ENCODE measurements around the gene SERPINA9.
"Not testable (repeated sequence)": the region's sequence is repeated elsewhere in the genome, so short reads cannot be mapped to it uniquely, and the experiment has no call there.

SERPINA9 gene

DNA sequence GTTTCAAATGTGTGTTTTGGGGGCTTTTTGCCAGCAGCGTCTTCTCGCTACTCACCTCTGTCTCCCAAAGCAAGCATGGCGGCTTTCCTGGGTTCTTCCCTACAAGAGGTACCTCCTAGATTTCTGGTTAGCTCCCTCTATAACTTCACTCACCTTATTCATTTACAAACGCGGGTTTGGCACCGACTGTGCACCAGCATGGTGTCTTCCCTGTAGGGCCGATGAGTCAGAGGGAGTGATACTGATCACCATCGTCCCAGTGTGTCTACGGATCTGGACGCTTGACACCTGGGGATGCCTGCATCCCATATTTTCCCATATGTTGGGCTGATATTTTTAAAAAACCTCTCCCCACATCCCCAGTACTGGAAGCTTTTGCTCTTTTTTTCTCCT lies 41.2 kb upstream of the SERPINA9 start:
- H3K4me3 ChIP-seq (ENCODE audit: low read depth, low read length): no peak overlapping the region
- DNase-seq (ENCODE audit: low read depth): no peak
- TF ChIP-seq MYC (IDR thresholded peaks at IDR 0.05; ENCODE audit: low read depth, low read length) (no peak), POLR2A (IDR thresholded peaks at IDR 0.05; ENCODE audit: extremely low read depth, insufficient read length) (no peak)
- TF ChIP-seq, protein P1, sequence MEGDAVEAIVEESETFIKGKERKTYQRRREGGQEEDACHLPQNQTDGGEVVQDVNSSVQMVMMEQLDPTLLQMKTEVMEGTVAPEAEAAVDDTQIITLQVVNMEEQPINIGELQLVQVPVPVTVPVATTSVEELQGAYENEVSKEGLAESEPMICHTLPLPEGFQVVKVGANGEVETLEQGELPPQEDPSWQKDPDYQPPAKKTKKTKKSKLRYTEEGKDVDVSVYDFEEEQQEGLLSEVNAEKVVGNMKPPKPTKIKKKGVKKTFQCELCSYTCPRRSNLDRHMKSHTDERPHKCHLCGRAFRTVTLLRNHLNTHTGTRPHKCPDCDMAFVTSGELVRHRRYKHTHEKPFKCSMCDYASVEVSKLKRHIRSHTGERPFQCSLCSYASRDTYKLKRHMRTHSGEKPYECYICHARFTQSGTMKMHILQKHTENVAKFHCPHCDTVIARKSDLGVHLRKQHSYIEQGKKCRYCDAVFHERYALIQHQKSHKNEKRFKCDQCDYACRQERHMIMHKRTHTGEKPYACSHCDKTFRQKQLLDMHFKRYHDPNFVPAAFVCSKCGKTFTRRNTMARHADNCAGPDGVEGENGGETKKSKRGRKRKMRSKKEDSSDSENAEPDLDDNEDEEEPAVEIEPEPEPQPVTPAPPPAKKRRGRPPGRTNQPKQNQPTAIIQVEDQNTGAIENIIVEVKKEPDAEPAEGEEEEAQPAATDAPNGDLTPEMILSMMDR (IDR thresholded peaks at IDR 0.05; ENCODE audit: low read depth, low read length): no peak
- TF ChIP-seq, protein P2, sequence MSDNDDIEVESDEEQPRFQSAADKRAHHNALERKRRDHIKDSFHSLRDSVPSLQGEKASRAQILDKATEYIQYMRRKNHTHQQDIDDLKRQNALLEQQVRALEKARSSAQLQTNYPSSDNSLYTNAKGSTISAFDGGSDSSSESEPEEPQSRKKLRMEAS (IDR thresholded peaks at IDR 0.05; ENCODE audit: low read depth, low read length): no peak

DNA sequence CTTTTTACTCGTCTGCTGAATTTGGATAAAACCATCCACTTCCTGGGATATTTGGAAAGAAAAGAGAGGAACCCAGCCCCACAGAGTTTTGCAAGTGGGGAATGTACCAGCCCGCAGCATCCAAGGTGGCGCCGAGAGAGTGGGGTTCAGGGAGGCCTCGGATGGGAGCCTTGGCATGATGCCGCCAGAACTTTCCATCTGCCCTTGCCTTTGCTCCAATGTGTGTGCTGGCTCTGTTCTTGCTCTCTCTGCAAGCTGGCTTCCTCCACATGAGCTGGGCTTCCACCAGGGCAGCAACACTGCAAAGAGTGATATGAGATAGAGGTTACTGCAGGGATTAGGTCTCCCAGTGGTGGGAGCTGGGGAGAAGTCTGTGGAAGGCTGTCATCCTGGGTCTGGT lies 39.9 kb upstream of the SERPINA9 start:
- no peak overlapping the region for H3K4me3 ChIP-seq (ENCODE audit: low read depth, low read length)
- TF ChIP-seq, protein P1 (IDR thresholded peaks at IDR 0.05; ENCODE audit: low read depth, low read length): no peak
- TF ChIP-seq MYC (IDR thresholded peaks at IDR 0.05; ENCODE audit: low read depth, low read length): no peak
- no peak for TF ChIP-seq POLR2A (IDR thresholded peaks at IDR 0.05; ENCODE audit: extremely low read depth, insufficient read length)
- TF ChIP-seq, protein P2 (IDR thresholded peaks at IDR 0.05; ENCODE audit: low read depth, low read length): no peak
- no peak for DNase-seq (ENCODE audit: low read depth)

DNA sequence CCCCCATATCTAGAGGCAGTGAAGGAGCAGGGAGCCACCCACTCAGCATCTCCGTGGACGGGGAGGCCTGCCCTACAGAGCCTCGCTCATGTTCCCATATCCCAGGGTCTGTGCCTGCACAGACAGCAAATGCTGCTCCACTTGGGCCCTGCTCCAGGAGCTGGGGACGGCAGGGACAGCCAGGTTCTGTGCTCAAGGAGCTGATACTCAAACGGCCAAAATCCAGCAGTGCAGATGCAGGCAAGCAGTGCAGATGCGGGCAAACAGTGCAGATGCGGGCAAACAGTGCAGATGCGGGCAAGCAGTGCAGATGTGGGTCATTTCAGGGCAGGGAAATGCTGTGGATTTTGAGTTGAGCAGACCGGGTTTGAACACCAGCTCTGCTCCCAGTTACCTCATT lies 39.4 kb upstream of the SERPINA9 start:
- DNase-seq (ENCODE audit: low read depth): no peak
- no peak overlapping the region for H3K4me3 ChIP-seq (ENCODE audit: low read depth, low read length)
- TF ChIP-seq MYC (IDR thresholded peaks at IDR 0.05; ENCODE audit: low read depth, low read length) (no peak), POLR2A (IDR thresholded peaks at IDR 0.05; ENCODE audit: extremely low read depth, insufficient read length) (no peak)
- TF ChIP-seq, protein P2 (IDR thresholded peaks at IDR 0.05; ENCODE audit: low read depth, low read length): no peak
- TF ChIP-seq, protein P1 (IDR thresholded peaks at IDR 0.05; ENCODE audit: low read depth, low read length): no peak

DNA sequence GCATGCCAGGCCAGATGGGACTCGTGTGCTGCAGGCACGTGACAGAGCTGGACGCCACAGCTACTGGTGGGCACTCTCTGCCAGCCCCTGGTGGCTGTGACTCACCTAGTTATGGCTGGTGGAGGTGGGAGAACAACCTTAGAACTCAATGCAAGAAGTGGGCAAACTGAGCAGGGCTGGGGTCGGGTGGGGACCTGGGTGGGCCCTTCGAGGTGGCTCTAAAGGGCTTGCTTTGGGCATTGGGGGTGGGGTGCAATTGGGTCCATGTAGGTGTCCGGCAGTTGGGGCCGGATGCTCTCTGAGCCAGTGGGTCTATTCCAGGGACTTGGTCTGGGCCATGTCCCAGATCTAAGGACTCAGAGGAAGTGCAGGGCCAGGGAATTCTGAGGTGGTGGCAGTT lies 38.4 kb upstream of the SERPINA9 start:
- no peak overlapping the region for H3K4me3 ChIP-seq (ENCODE audit: low read depth, low read length)
- TF ChIP-seq MYC (IDR thresholded peaks at IDR 0.05; ENCODE audit: low read depth, low read length): no peak
- DNase-seq (ENCODE audit: low read depth): no peak

DNA sequence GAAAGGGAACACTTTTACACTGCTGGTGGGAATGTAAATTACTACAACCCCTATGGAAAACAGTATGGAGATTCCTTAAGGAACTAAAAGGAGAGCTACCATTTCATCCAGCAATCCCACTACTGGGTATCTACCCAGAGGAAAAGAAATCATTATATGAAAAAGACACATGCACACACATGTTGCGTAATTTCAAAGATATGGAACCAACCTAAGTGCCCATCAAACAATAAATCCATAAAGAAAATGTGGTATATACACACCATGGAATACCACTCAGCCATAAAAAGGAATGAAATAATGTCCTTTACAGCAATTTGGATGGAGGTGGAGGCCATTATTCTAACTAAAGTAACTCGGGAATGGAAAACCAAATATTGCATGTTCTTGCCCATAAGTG lies 34.5 kb upstream of the SERPINA9 start:
- DNase-seq (ENCODE audit: low read depth); H3K4me3 ChIP-seq (ENCODE audit: low read depth, low read length): not testable (repeated sequence)

DNA sequence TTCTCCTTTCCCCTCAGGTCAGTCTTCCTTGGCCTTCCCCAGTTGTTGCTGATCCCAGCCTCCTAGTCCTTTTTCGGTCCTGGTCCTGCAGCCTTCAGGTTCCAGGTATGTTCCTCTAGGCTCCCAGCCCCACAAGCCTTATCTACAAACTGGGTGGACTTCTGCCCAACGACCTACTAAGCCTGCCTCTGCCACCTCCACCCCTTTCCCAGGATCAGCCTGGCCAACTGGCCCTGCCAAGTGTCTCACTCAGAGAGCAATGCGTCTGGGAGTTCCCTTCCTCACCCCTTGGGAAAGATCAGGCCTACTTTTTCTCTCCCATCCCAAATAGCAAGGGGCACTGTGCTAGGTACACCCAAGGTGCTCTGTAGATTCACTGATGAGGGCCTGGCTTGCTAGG lies 33.4 kb upstream of the SERPINA9 start, which contains the start of gene SERPINA12:
Gene SERPINA12, minus strand, starts transcription at position 114 of the 400 bp plus-strand sequence. CDS start 11,072 bp downstream, outside the sequence.
- no peak within 1 kb of the TSS for H3K4me3 ChIP-seq (ENCODE audit: low read depth, low read length)
- DNase-seq (ENCODE audit: low read depth): no peak
- no peak for TF ChIP-seq POLR2A (IDR thresholded peaks at IDR 0.05; ENCODE audit: extremely low read depth, insufficient read length)
- TF ChIP-seq MYC (IDR thresholded peaks at IDR 0.05; ENCODE audit: low read depth, low read length): no peak
- TF ChIP-seq, protein P2 (IDR thresholded peaks at IDR 0.05; ENCODE audit: low read depth, low read length): no peak
- TF ChIP-seq, protein P1 (IDR thresholded peaks at IDR 0.05; ENCODE audit: low read depth, low read length): no peak

DNA sequence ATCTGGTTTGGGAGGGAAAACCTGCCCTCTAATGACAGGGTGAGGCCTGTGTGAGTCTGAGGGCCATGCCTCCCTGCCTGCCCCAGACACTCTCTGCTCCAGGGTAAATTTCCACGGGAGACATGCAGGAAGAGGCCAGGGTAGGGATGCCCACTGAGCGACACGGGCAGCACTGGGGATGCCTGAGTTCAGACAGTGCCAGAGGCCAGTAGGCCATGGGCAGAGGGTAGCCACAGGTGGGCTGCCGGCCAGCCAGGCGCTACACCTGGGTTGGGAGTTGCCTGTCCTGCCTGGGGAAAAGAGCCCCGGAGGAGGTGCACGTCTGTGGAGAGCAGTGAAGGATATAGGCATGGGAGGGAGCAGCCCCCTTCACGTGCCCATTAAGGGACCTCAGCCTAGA lies 29.6 kb upstream of the SERPINA9 start:
- TF ChIP-seq, protein P2 (IDR thresholded peaks at IDR 0.05; ENCODE audit: low read depth, low read length): no peak
- TF ChIP-seq POLR2A (IDR thresholded peaks at IDR 0.05; ENCODE audit: extremely low read depth, insufficient read length): no peak
- TF ChIP-seq MYC (IDR thresholded peaks at IDR 0.05; ENCODE audit: low read depth, low read length): no peak
- TF ChIP-seq, protein P1 (IDR thresholded peaks at IDR 0.05; ENCODE audit: low read depth, low read length): no peak
- H3K4me3 ChIP-seq (ENCODE audit: low read depth, low read length): no peak overlapping the region
- no peak for DNase-seq (ENCODE audit: low read depth)
